Ishikawa (cell line): ENCODE data around the gene PPDPF.

Experiments
- CEBPB ChIP-seq: IDR thresholded peaks from 2 replicates; pipeline ENCODE4 v1.6.1; 2012
- CREB1 ChIP-seq: IDR thresholded peaks from 2 replicates; pipeline ENCODE4 v1.6.1; 2012; ENCODE audit warnings: low read depth
- EGR1 ChIP-seq: IDR thresholded peaks from 2 replicates; pipeline ENCODE4 v1.6.1; 2012
- EP300 ChIP-seq: IDR thresholded peaks from 2 replicates; pipeline ENCODE4 v1.6.1; 2012; ENCODE audit warnings: borderline replicate concordance
- FOXM1 ChIP-seq: IDR thresholded peaks from 2 replicates; pipeline ENCODE4 v1.6.1; 2012; ENCODE audit warnings: low read depth, borderline replicate concordance
- MAX ChIP-seq: IDR thresholded peaks from 2 replicates; pipeline ENCODE4 v1.6.1; 2012
- NFIC ChIP-seq: IDR thresholded peaks from 2 replicates; pipeline ENCODE4 v1.6.1; 2012
- RAD21 ChIP-seq: IDR thresholded peaks from 2 replicates; pipeline ENCODE4 v1.6.1; 2012; ENCODE audit warnings: low read depth
- TAF1 ChIP-seq: IDR thresholded peaks from 2 replicates; pipeline ENCODE4 v1.6.1; 2012; ENCODE audit warnings: low read depth, mild to moderate bottlenecking
- TCF12 ChIP-seq: IDR thresholded peaks from 2 replicates; pipeline ENCODE4 v1.6.1; 2012; ENCODE audit warnings: low read depth
- TEAD4 ChIP-seq: IDR thresholded peaks from 2 replicates; pipeline ENCODE4 v1.6.1; 2012
- YY1 ChIP-seq: IDR thresholded peaks from 2 replicates; pipeline ENCODE4 v1.6.1; 2012; ENCODE audit warnings: low read depth
- ZBTB7A ChIP-seq: IDR thresholded peaks from 2 replicates; pipeline ENCODE4 v1.6.1; 2012; ENCODE audit warnings: low read depth
- TF ChIP-seq, protein P1 (sequence below): IDR thresholded peaks from 2 replicates; pipeline ENCODE4 v1.6.1; 2012
- TF ChIP-seq, protein P2 (sequence below): IDR thresholded peaks from 2 replicates; pipeline ENCODE4 v1.6.1; 2012; ENCODE audit warnings: low read depth, mild to moderate bottlenecking

Gene PPDPF

DNA sequence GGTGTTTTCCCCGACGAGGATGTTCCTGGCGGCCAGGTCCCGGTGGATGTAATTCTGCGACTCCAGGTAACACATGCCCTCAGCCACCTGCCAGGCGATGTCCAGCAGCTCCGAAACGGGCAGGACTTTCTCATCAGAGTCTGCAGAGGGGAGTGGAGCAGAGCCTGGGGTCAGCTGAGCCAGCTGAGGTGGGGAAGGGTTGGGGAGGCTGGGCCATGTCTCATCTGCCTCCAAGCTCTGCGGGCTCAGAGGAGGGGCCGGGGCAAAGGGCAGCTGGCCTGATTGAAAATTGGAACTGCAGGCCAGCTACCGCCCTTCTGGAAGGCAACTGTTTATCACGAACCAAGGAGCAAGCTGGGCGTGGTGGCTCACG lies 10.2 kb downstream of the PPDPF start:
- no peak for TF ChIP-seq EGR1
- no peak for TF ChIP-seq ZBTB7A
- TF ChIP-seq, protein P1, sequence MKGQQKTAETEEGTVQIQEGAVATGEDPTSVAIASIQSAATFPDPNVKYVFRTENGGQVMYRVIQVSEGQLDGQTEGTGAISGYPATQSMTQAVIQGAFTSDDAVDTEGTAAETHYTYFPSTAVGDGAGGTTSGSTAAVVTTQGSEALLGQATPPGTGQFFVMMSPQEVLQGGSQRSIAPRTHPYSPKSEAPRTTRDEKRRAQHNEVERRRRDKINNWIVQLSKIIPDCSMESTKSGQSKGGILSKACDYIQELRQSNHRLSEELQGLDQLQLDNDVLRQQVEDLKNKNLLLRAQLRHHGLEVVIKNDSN, result no peak
- no peak for TF ChIP-seq CREB1
- no peak for TF ChIP-seq TEAD4
- TF ChIP-seq FOXM1, result no peak
- TF ChIP-seq CEBPB, result no peak
- no peak for TF ChIP-seq MAX
- TF ChIP-seq YY1, result no peak
- TF ChIP-seq NFIC, result no peak
- TF ChIP-seq EP300, result no peak
- TF ChIP-seq RAD21, result no peak
- TF ChIP-seq TCF12, result no peak
- no peak for TF ChIP-seq TAF1
- TF ChIP-seq, protein P2, sequence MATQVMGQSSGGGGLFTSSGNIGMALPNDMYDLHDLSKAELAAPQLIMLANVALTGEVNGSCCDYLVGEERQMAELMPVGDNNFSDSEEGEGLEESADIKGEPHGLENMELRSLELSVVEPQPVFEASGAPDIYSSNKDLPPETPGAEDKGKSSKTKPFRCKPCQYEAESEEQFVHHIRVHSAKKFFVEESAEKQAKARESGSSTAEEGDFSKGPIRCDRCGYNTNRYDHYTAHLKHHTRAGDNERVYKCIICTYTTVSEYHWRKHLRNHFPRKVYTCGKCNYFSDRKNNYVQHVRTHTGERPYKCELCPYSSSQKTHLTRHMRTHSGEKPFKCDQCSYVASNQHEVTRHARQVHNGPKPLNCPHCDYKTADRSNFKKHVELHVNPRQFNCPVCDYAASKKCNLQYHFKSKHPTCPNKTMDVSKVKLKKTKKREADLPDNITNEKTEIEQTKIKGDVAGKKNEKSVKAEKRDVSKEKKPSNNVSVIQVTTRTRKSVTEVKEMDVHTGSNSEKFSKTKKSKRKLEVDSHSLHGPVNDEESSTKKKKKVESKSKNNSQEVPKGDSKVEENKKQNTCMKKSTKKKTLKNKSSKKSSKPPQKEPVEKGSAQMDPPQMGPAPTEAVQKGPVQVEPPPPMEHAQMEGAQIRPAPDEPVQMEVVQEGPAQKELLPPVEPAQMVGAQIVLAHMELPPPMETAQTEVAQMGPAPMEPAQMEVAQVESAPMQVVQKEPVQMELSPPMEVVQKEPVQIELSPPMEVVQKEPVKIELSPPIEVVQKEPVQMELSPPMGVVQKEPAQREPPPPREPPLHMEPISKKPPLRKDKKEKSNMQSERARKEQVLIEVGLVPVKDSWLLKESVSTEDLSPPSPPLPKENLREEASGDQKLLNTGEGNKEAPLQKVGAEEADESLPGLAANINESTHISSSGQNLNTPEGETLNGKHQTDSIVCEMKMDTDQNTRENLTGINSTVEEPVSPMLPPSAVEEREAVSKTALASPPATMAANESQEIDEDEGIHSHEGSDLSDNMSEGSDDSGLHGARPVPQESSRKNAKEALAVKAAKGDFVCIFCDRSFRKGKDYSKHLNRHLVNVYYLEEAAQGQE, result no peak

- TF ChIP-seq MAX (no peak), EP300 (no peak)
Measured at GRCh38 chr20:63531686-63532448, 11.3 kb downstream of the PPDPF start.

DNA sequence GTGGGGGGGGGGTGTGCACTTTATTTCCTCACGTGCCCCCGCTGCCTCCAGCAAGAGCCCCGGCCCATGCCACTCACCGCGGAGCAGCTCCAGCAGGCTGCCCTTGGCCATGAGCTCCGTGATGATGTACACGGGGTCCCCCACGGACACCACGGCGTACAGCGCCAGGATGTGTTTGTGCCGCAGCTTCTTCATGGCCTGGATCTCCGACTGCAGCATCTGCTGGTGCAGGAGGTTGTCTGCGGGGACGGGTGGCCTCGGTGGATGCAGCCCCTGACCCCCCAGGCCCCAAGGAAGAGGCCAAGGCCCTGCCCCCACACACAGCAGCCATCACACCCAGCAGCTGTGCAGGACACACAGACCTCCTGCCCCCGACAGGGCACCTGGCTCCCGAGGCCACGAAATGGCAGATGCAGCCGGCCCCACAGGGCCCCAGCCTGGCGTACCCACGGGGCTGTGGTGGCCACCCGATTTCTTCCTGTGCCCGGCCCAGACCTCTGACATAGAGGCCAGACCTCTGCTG lies 11.9 kb downstream of the PPDPF start:
- TF ChIP-seq TEAD4 (no peak), YY1 (no peak), NFIC (no peak), ZBTB7A (no peak), TCF12 (no peak), RAD21 (no peak), CREB1 (no peak), CEBPB (no peak)
- TF ChIP-seq, protein P2, result no peak
- TF ChIP-seq, protein P1, result no peak

- TF ChIP-seq EGR1, result no peak
Measured at GRCh38 chr20:63533388-63533787, 12.8 kb downstream of the PPDPF start.

GRCh38 chr20:63533871-63534393 lies 13.4 kb downstream of the PPDPF start:
- no peak for TF ChIP-seq RAD21
- no peak for TF ChIP-seq FOXM1
- TF ChIP-seq, protein P1, result peak; percentile 28; the same call in 1 of the 2 replicates
- TF ChIP-seq TCF12, result no peak
- peak; percentile 71; the same call in 1 of the 2 replicates for TF ChIP-seq ZBTB7A
- peak; percentile 29; the same call in 1 of the 2 replicates for TF ChIP-seq MAX

GRCh38 chr20:63534427-63534830 lies 13.9 kb downstream of the PPDPF start:
- TF ChIP-seq CEBPB, result no peak
- no peak for TF ChIP-seq MAX
